Endodermal cell (in vitro differentiated cells): ENCODE data around the gene NPW. TPM values are rescaled to one million over a fixed set of nuclear protein-coding genes. Genes with fewer than 3 reads are reported as not detected.

Experiments used
- DNase-seq: peaks from one replicate; pipeline ENCODE4 v3.0.0-alpha.2; 2017
- H3K27ac ChIP-seq: 2 replicates; pipeline ENCODE4 v1.5.1; 2013; ENCODE audit warnings: mild to moderate bottlenecking, low read depth, low read length, moderate library complexity
- H3K27me3 ChIP-seq: 2 replicates; pipeline ENCODE4 v1.6.1; 2013; ENCODE audit warnings: mild to moderate bottlenecking, low read length, moderate library complexity; ENCODE audit not compliant: insufficient read depth, control insufficient read depth, poor library complexity, severe bottlenecking
- H3K36me3 ChIP-seq: 2 replicates; pipeline ENCODE4 v1.7.0; 2013; ENCODE audit warnings: mild to moderate bottlenecking, low read length, moderate library complexity; ENCODE audit not compliant: control insufficient read depth, insufficient read depth
- H3K4me1 ChIP-seq: one replicate; pipeline ENCODE4 v1.7.0; 2013; ENCODE audit warnings: low read length; ENCODE audit not compliant: control insufficient read depth, insufficient read depth
- H3K4me3 ChIP-seq: 2 replicates; pipeline ENCODE4 v1.5.1; 2013; ENCODE audit warnings: mild to moderate bottlenecking, low read length, moderate library complexity
- H3K9ac ChIP-seq: 2 replicates; pipeline ENCODE4 v1.6.1; 2013; ENCODE audit warnings: mild to moderate bottlenecking, low read length, moderate library complexity; ENCODE audit not compliant: poor library complexity, severe bottlenecking; ENCODE audit errors: extremely low read depth
- H3K9me3 ChIP-seq: 2 replicates; pipeline ENCODE4 v1.6.1; 2013; ENCODE audit warnings: mild to moderate bottlenecking, low read length, moderate library complexity; ENCODE audit not compliant: control insufficient read depth
- H3K27ac Mint-ChIP-seq: 2 replicates; pipeline ENCODE4 v1.8.0; 2020; ENCODE audit warnings: mixed read lengths
- H3K27me3 Mint-ChIP-seq: 2 replicates; pipeline ENCODE4 v1.8.0; 2021; ENCODE audit warnings: mild to moderate bottlenecking, mixed read lengths; ENCODE audit not compliant: insufficient read depth
- H3K36me3 Mint-ChIP-seq: 2 replicates; pipeline ENCODE4 v1.8.0; 2020; ENCODE audit warnings: low read depth, mixed read lengths
- H3K4me1 Mint-ChIP-seq: 2 replicates; pipeline ENCODE4 v1.8.0; 2020; ENCODE audit warnings: mixed read lengths
- H3K4me3 Mint-ChIP-seq: 2 replicates; pipeline ENCODE4 v1.8.0; 2020; ENCODE audit warnings: mild to moderate bottlenecking, moderate library complexity, mixed read lengths
- H3K9me3 Mint-ChIP-seq: 2 replicates; pipeline ENCODE4 v1.8.0; 2020; ENCODE audit warnings: mild to moderate bottlenecking, mixed read lengths
- WGBS, 2 experiments: methylation state at CpG; one replicate each; pipeline versions ENCODE4 v1.1.5 to v1.1.7; 2013; ENCODE audit warnings: missing lambda C conversion rate in 2 of 2, mixed read lengths in 1 of 2; ENCODE audit not compliant: insufficient coverage in 1 of 2, insufficient read length in 1 of 2; 5-methylcytosine and 5-hydroxymethylcytosine counted together
- total RNA-seq, 2 donors: library from RNA; stranded (reverse); fragmentation: NEBNext Ultra II Directional in 1 of 2; extraction: Animal tissue kit (Norgen Biotek cat#: 25700) in 1 of 2; gene quantifications; 2 replicates in 1 of 2; 3 replicates in 1 of 2; pipeline ENCODE4 v1.2.1, GENCODE V29; 2021
- TF ChIP-seq, protein P1 (sequence below): fragments of 200-600 bp; sonication (generic); conservative IDR thresholded peaks from 2 replicates; pipeline ENCODE4 v1.5.0; 2021; ENCODE audit warnings: antibody characterized with exemption, mild to moderate bottlenecking

NPW gene
- total RNA-seq, 2 donors from 2014 or later = 1.2 to 1.9 TPM

DNA sequence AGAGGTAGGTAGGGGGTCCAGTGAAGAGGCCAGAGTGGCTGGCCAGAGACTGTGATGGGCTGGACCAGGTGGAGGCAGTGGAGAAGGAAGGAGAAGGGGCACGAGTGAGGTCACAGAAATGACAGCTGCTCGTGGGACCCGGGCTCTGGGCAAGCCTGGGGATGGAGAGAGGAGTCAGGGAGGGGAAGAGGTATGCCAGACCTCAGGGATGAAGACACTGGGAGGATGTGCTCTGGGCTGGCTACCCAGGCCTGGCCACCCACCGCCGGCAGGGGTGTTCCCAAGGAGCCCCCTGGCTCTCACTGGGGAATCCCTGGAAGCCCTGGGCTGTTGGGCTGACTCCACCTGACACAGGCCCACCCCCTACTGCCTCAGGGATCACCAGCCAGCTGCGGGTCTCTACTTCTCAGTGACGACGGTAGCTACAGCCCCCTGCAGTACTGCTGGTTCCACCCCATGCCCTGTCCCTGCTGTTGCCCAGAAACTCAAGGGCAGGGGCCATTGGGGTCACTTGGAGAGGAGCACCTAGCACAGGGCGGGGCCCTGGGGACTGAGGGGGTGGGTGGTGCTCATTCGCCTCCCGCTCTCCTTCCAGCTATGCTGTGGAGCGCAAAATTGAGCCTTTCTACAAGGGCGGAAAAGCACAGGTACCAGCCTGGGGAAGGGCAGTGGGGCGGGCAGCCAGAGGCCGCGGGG lies 46.0 kb upstream of the NPW start:
- TF ChIP-seq, protein P1, sequence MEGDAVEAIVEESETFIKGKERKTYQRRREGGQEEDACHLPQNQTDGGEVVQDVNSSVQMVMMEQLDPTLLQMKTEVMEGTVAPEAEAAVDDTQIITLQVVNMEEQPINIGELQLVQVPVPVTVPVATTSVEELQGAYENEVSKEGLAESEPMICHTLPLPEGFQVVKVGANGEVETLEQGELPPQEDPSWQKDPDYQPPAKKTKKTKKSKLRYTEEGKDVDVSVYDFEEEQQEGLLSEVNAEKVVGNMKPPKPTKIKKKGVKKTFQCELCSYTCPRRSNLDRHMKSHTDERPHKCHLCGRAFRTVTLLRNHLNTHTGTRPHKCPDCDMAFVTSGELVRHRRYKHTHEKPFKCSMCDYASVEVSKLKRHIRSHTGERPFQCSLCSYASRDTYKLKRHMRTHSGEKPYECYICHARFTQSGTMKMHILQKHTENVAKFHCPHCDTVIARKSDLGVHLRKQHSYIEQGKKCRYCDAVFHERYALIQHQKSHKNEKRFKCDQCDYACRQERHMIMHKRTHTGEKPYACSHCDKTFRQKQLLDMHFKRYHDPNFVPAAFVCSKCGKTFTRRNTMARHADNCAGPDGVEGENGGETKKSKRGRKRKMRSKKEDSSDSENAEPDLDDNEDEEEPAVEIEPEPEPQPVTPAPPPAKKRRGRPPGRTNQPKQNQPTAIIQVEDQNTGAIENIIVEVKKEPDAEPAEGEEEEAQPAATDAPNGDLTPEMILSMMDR = no peak
- Mint-ChIP-seq H3K27ac (no peak overlapping the region), H3K27me3 (no peaks in the 10 kb centered on the region), H3K4me3 (peak overlapping the region; percentile 92), H3K9me3 (no peaks in the 10 kb centered on the region), H3K4me1 (peaks cover 8% of the 10 kb centered on the region), H3K36me3 (peaks cover 13% of the 10 kb centered on the region)
- Histone ChIP-seq H3K36me3 (peaks cover 21% of the 10 kb centered on the region), H3K4me1 (no peaks in the 10 kb centered on the region), H3K9me3 (no peaks in the 10 kb centered on the region), H3K4me3 (no peak overlapping the region), H3K27me3 (peaks cover 2% of the 10 kb centered on the region), H3K9ac (no peak overlapping the region), H3K27ac (no peak overlapping the region)
- no peak for DNase-seq
- 91 to 93% methylated on average over 10 to 16 of the region's 16 CpGs for WGBS, 2 experiments

- peaks cover 13% of the 10 kb centered on the region for H3K36me3 Mint-ChIP-seq
- H3K4me1 Mint-ChIP-seq = peaks cover 8% of the 10 kb centered on the region
- Histone ChIP-seq H3K9ac (no peak overlapping the region), H3K9me3 (no peaks in the 10 kb centered on the region), H3K4me3 (no peak overlapping the region), H3K4me1 (no peaks in the 10 kb centered on the region), H3K27ac (no peak overlapping the region), H3K36me3 (peaks cover 24% of the 10 kb centered on the region), H3K27me3 (peaks cover 8% of the 10 kb centered on the region)
- WGBS, 2 experiments = 97 to 98% methylated on average over 28 to 42 of the region's 42 CpGs
- no peak for DNase-seq
- no peaks in the 10 kb centered on the region for H3K9me3 Mint-ChIP-seq
- H3K27me3 Mint-ChIP-seq = peaks cover 2% of the 10 kb centered on the region
- no peak overlapping the region for H3K4me3 Mint-ChIP-seq
- TF ChIP-seq, protein P1 = no peak
- no peak overlapping the region for H3K27ac Mint-ChIP-seq
Observed at GRCh38 chr16:1974157-1975070, 45.2 kb upstream of the NPW start.

- WGBS, 2 experiments = 94 to 95% methylated on average over 28 to 33 of the region's 33 CpGs
- peaks cover 24% of the 10 kb centered on the region for H3K36me3 ChIP-seq
- H3K27ac ChIP-seq = no peak overlapping the region
- TF ChIP-seq, protein P1 = no peak
- H3K27me3 ChIP-seq = peaks cover 20% of the 10 kb centered on the region
- Mint-ChIP-seq H3K4me1 (peaks cover 8% of the 10 kb centered on the region), H3K4me3 (no peak overlapping the region), H3K36me3 (peaks cover 13% of the 10 kb centered on the region), H3K27ac (no peak overlapping the region), H3K9me3 (no peaks in the 10 kb centered on the region), H3K27me3 (peaks cover 14% of the 10 kb centered on the region)
- H3K9me3 ChIP-seq = no peaks in the 10 kb centered on the region
- no peak overlapping the region for H3K9ac ChIP-seq
- no peak overlapping the region for H3K4me3 ChIP-seq
- DNase-seq = no peak
- no peaks in the 10 kb centered on the region for H3K4me1 ChIP-seq
Observed at GRCh38 chr16:1975432-1976215, 44.0 kb upstream of the NPW start.
